GM13977 (cell line): ENCODE results near the gene DDX3X.
"Not testable (repeated sequence)": the region's sequence is repeated elsewhere in the genome, so short reads cannot be mapped to it uniquely, and the experiment has no call there.

Experiments
- DNase-seq: peaks from one replicate; pipeline ENCODE4 v3.0.0; 2012; ENCODE audit warnings: low spot score
- in situ Hi-C: fragments of 300-500 bp; cut with MboI; formaldehyde crosslinking; loops from one replicate; pipeline ENCODE4 v1.12.0; 2022; ENCODE audit warnings: low sequenced_read_pairs, low pct_unique_long_range_greater_than_20kb, mixed read lengths, inconsistent platforms; ENCODE audit not compliant: unreplicated experiment
- TF ChIP-seq, protein P1 (sequence below): IDR thresholded peaks from 2 replicates; pipeline ENCODE4 v1.5.1; 2012; ENCODE audit warnings: mild to moderate bottlenecking, control low read depth; ENCODE audit not compliant: insufficient read depth; ENCODE audit errors: extremely low read depth, missing control alignments

Gene DDX3X

DNA sequence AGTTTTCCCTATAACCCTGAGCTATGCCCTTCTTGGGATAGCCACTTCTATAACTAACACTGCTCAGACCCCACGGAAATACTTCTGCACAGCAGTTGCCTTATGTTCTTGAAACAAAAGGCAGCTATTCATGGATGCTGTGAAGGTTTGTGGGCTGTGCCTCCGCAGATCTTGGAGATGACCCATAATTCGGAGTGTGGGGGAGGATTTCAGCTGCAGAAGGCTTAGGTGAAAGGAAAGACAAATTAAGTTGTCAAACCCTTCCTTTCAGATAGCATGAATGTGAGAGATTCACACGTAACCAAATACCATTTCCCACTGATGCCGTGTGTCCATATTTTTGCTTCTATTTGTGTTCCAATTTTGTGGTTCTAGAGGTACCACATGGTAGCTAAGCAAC is 75.0 kb downstream of the DDX3X start:
- DNase-seq: no peak
- TF ChIP-seq, protein P1, sequence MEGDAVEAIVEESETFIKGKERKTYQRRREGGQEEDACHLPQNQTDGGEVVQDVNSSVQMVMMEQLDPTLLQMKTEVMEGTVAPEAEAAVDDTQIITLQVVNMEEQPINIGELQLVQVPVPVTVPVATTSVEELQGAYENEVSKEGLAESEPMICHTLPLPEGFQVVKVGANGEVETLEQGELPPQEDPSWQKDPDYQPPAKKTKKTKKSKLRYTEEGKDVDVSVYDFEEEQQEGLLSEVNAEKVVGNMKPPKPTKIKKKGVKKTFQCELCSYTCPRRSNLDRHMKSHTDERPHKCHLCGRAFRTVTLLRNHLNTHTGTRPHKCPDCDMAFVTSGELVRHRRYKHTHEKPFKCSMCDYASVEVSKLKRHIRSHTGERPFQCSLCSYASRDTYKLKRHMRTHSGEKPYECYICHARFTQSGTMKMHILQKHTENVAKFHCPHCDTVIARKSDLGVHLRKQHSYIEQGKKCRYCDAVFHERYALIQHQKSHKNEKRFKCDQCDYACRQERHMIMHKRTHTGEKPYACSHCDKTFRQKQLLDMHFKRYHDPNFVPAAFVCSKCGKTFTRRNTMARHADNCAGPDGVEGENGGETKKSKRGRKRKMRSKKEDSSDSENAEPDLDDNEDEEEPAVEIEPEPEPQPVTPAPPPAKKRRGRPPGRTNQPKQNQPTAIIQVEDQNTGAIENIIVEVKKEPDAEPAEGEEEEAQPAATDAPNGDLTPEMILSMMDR: no peak
- in situ Hi-C loops: no loop called here

DNA sequence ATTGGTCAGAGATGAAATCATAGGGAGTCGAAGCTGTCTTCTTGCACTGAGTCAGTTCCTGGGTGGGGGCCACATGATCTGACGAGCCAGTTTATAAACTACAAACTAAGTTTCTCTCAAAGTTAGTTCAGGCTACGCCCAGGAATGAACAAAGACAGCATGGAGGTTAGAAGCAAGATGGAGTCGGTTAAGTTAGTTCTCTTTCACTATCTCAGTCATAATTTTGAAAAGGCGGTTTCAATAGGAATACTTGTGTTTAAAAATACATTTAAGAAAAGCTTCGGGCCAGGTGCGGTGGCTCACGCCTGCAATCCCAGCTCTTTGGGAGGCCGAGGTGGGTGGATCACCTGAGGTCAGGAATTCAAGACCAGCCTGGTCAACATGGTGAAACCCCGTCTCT is 77.3 kb downstream of the DDX3X start:
- in situ Hi-C loops, DNase-seq: not testable (repeated sequence)

DNA sequence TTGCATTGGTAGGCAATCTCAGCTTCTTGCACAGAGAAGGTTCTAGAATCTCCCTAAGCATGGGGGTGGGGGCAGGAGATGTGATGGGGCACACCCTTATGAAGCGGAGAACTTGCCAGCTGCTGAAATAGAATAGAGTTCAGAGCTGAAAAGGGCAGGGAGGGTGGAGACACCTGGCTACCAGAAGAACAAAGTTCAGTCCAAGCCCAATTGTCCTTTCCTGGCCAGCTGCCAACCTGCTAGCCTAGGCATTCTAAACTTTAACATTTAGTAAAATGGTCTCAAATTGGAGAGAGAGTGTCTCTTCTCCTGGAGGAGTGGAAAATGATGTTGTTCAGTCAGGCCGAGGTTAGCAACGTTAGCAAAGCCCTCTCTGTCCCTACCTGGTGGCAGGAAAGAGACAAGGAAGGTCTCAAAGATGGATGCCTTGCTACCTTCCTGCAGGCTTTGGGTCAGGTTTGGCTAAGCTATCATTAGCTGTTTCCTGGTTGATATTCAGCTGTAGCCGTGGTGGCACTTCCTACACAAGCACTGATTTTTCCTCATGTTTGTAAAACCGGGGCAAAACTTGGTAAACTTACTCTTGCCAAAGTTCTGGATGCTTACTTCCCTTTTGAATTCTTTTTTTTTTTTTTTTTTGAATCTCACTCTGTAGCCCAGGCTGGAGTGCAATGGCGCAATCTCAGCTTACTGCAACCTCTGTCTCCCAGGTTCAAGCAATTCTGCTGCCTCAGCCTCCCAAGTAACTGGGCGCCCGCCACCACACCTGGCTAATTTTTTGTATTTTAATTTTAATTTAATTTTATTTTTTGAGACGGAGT is 78.5 kb downstream of the DDX3X start:
- no peak for DNase-seq
- in situ Hi-C loops: no loop called here
- TF ChIP-seq, protein P1: no peak
